HCT116 (cell line): ENCODE measurements around the gene FILIP1.

Experiments used
- EGR1 ChIP-seq: IDR thresholded peaks from 2 replicates; pipeline ENCODE4 v1.6.1; 2012; ENCODE audit warnings: low read depth
- EZH2 ChIP-seq: fragments of 200-600 bp; sonication (generic); IDR thresholded peaks from 2 replicates; pipeline ENCODE4 v1.6.1; 2017; ENCODE audit warnings: antibody characterized with exemption, mixed run types
- EZH2phosphoT487 ChIP-seq: fragments of 200-600 bp; IDR thresholded peaks from 2 replicates; pipeline ENCODE4 v1.6.1; 2018; ENCODE audit warnings: antibody characterized with exemption, borderline replicate concordance
- JUND ChIP-seq: IDR thresholded peaks from 2 replicates; pipeline ENCODE4 v1.6.1; 2012
- POLR2A ChIP-seq: IDR thresholded peaks from 2 replicates; pipeline ENCODE4 v1.7.0; 2011; ENCODE audit warnings: borderline replicate concordance; ENCODE audit not compliant: insufficient read depth, insufficient read length; ENCODE audit errors: extremely low read depth
- POLR2AphosphoS5 ChIP-seq: IDR thresholded peaks from 2 replicates; pipeline ENCODE4 v1.6.1; 2011; ENCODE audit warnings: mild to moderate bottlenecking, low read depth, low read length, moderate library complexity
- SIN3A ChIP-seq: IDR thresholded peaks from 2 replicates; pipeline ENCODE4 v1.6.1; 2012; ENCODE audit warnings: low read depth
- SP1 ChIP-seq: IDR thresholded peaks from 2 replicates; pipeline ENCODE4 v1.6.1; 2012; ENCODE audit warnings: low read depth
- ZNF274 ChIP-seq: fragments of 200-500 bp; sonication (Bioruptor generic); IDR thresholded peaks from 2 replicates; pipeline ENCODE4 v1.6.1; 2014; ENCODE audit warnings: mild to moderate bottlenecking, low read depth, low read length, inconsistent platforms
- TF ChIP-seq, protein P1 (sequence below), 3 experiments: fragments of 200-600 bp in 1 of 3; sonication (generic) in 1 of 3; IDR thresholded peaks in 2 of 3; conservative IDR thresholded peaks in 1 of 3; 2 replicates each; pipeline ENCODE4 v1.5.1; 2012 to 2017; ENCODE audit warnings: low read depth in 2 of 3, low read length in 2 of 3, antibody characterized with exemption in 1 of 3, borderline replicate concordance in 1 of 3, control low read depth in 1 of 3, mild to moderate bottlenecking in 1 of 3, mixed read lengths in 1 of 3, mixed run types in 1 of 3, moderate library complexity in 1 of 3; ENCODE audit not compliant: insufficient read depth in 1 of 3
- TF ChIP-seq, protein P2 (sequence below): IDR thresholded peaks from 2 replicates; pipeline ENCODE4 v1.6.1; 2012
- TF ChIP-seq, protein P3 (sequence below): IDR thresholded peaks from 2 replicates; pipeline ENCODE4 v1.6.1; 2012; ENCODE audit warnings: low read depth
- TF ChIP-seq, protein P4 (sequence below): IDR thresholded peaks from 2 replicates; pipeline ENCODE4 v1.6.1; 2011; ENCODE audit warnings: mild to moderate bottlenecking, low read length, moderate library complexity; ENCODE audit not compliant: insufficient replicate concordance; ENCODE audit errors: extremely low read depth

DNA sequence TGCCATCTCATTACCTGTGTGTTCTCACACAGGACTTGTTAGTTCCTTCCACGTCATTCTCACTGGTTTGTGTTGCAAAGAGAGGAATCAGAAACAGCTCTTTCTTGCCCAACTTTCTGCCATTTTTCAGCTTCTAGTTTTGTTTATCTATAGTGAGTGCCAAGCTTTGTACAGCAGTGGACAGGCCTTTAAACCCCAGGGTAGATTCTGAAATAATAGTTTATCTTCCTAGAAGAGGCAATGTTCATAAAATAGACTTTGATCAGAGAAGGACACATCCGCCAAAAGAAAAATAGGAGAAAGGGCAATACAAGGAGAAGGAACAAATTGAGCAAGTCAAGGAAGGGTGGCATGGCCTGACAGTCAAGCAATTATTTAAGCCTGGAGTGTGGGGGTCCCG is 191.3 kb downstream of the FILIP1 start:
- TF ChIP-seq, protein P1, sequence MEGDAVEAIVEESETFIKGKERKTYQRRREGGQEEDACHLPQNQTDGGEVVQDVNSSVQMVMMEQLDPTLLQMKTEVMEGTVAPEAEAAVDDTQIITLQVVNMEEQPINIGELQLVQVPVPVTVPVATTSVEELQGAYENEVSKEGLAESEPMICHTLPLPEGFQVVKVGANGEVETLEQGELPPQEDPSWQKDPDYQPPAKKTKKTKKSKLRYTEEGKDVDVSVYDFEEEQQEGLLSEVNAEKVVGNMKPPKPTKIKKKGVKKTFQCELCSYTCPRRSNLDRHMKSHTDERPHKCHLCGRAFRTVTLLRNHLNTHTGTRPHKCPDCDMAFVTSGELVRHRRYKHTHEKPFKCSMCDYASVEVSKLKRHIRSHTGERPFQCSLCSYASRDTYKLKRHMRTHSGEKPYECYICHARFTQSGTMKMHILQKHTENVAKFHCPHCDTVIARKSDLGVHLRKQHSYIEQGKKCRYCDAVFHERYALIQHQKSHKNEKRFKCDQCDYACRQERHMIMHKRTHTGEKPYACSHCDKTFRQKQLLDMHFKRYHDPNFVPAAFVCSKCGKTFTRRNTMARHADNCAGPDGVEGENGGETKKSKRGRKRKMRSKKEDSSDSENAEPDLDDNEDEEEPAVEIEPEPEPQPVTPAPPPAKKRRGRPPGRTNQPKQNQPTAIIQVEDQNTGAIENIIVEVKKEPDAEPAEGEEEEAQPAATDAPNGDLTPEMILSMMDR (IDR thresholded peaks at IDR 0.05 in 2 of 3, conservative IDR thresholded peaks at IDR 0.05 in 1 of 3; ENCODE audit: borderline replicate concordance in 1 of 3, insufficient read depth in 1 of 3, low read depth in 2 of 3, low read length in 2 of 3), result no peak
- TF ChIP-seq JUND, result no peak
- no peak for TF ChIP-seq EZH2
- TF ChIP-seq POLR2A, result no peak
- TF ChIP-seq, protein P2, sequence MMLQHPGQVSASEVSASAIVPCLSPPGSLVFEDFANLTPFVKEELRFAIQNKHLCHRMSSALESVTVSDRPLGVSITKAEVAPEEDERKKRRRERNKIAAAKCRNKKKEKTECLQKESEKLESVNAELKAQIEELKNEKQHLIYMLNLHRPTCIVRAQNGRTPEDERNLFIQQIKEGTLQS, result no peak
- TF ChIP-seq SP1, result no peak
- no peak for TF ChIP-seq SIN3A
- TF ChIP-seq EGR1, result no peak
- TF ChIP-seq ZNF274, result no peak
- TF ChIP-seq, protein P3, sequence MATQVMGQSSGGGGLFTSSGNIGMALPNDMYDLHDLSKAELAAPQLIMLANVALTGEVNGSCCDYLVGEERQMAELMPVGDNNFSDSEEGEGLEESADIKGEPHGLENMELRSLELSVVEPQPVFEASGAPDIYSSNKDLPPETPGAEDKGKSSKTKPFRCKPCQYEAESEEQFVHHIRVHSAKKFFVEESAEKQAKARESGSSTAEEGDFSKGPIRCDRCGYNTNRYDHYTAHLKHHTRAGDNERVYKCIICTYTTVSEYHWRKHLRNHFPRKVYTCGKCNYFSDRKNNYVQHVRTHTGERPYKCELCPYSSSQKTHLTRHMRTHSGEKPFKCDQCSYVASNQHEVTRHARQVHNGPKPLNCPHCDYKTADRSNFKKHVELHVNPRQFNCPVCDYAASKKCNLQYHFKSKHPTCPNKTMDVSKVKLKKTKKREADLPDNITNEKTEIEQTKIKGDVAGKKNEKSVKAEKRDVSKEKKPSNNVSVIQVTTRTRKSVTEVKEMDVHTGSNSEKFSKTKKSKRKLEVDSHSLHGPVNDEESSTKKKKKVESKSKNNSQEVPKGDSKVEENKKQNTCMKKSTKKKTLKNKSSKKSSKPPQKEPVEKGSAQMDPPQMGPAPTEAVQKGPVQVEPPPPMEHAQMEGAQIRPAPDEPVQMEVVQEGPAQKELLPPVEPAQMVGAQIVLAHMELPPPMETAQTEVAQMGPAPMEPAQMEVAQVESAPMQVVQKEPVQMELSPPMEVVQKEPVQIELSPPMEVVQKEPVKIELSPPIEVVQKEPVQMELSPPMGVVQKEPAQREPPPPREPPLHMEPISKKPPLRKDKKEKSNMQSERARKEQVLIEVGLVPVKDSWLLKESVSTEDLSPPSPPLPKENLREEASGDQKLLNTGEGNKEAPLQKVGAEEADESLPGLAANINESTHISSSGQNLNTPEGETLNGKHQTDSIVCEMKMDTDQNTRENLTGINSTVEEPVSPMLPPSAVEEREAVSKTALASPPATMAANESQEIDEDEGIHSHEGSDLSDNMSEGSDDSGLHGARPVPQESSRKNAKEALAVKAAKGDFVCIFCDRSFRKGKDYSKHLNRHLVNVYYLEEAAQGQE, result no peak
- TF ChIP-seq EZH2phosphoT487, result no peak
- TF ChIP-seq, protein P4, sequence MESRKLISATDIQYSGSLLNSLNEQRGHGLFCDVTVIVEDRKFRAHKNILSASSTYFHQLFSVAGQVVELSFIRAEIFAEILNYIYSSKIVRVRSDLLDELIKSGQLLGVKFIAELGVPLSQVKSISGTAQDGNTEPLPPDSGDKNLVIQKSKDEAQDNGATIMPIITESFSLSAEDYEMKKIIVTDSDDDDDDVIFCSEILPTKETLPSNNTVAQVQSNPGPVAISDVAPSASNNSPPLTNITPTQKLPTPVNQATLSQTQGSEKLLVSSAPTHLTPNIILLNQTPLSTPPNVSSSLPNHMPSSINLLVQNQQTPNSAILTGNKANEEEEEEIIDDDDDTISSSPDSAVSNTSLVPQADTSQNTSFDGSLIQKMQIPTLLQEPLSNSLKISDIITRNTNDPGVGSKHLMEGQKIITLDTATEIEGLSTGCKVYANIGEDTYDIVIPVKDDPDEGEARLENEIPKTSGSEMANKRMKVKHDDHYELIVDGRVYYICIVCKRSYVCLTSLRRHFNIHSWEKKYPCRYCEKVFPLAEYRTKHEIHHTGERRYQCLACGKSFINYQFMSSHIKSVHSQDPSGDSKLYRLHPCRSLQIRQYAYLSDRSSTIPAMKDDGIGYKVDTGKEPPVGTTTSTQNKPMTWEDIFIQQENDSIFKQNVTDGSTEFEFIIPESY, result no peak
- TF ChIP-seq POLR2AphosphoS5, result no peak
